Keratinocyte (primary cell): Measurements from ENCODE around the gene SLC38A3. TPM values are rescaled to one million over a fixed set of nuclear protein-coding genes. Genes with fewer than 3 reads are reported as not detected.

Experiments
- DNase-seq: peaks from one replicate; pipeline ENCODE4 v3.0.0-alpha.2; 2011; ENCODE audit warnings: low read depth, missing footprints, low spot score
- FAIRE-seq: peaks from 2 replicates; lab custom pipeline; 2011; peaks lifted over from hg19 to GRCh38; lab: Jason Lieb, UNC
- H2AFZ ChIP-seq: 2 replicates; pipeline ENCODE4 v1.6.0; 2012; ENCODE audit warnings: low read length, control low read depth, inconsistent platforms; ENCODE audit not compliant: control insufficient read depth
- H3K27ac ChIP-seq: 2 replicates; pipeline ENCODE4 v1.5.1; 2011; ENCODE audit warnings: low read length; ENCODE audit not compliant: control insufficient read depth, insufficient read depth
- H3K27me3 ChIP-seq: 3 replicates; pipeline ENCODE4 v1.6.0; 2011; ENCODE audit warnings: low read length; ENCODE audit not compliant: control insufficient read depth, insufficient read depth; ENCODE audit errors: extremely low read depth
- H3K36me3 ChIP-seq, 2 experiments: 2 replicates in 1 of 2; 3 replicates in 1 of 2; pipeline ENCODE4 v1.5.1; 2011; ENCODE audit warnings: low read length in 2 of 2, mild to moderate bottlenecking in 1 of 2; ENCODE audit not compliant: control insufficient read depth in 2 of 2, insufficient read depth in 2 of 2; ENCODE audit errors: extremely low read depth in 1 of 2
- H3K4me1 ChIP-seq: 3 replicates; pipeline ENCODE4 v1.5.1; 2011; ENCODE audit warnings: low read length; ENCODE audit not compliant: control insufficient read depth, insufficient read depth; ENCODE audit errors: extremely low read depth
- H3K4me2 ChIP-seq: 3 replicates; pipeline ENCODE4 v1.6.0; 2011; ENCODE audit warnings: low read depth, low read length; ENCODE audit not compliant: control insufficient read depth, insufficient read depth; ENCODE audit errors: extremely low read depth
- H3K4me3 ChIP-seq, 3 experiments: fragments of 200-600 bp in 1 of 3; sonication (generic) in 1 of 3; 2 replicates in 2 of 3; 3 replicates in 1 of 3; pipeline ENCODE4 v1.5.1; 2011 to 2016; ENCODE audit warnings: low read length in 3 of 3, mild to moderate bottlenecking in 3 of 3, control low read depth in 2 of 3, inconsistent platforms in 1 of 3, low read depth in 1 of 3, mixed read lengths in 1 of 3, mixed run types in 1 of 3, moderate library complexity in 1 of 3; ENCODE audit not compliant: control insufficient read depth in 2 of 3, insufficient read depth in 2 of 3; ENCODE audit errors: extremely low read depth in 1 of 3
- H3K79me2 ChIP-seq: 2 replicates; pipeline ENCODE4 v1.6.0; 2012; ENCODE audit warnings: low read length; ENCODE audit not compliant: control insufficient read depth, insufficient read depth
- H3K9ac ChIP-seq: 3 replicates; pipeline ENCODE4 v1.6.0; 2011; ENCODE audit warnings: low read length; ENCODE audit not compliant: control insufficient read depth, insufficient read depth; ENCODE audit errors: extremely low read depth
- H3K9me1 ChIP-seq: 3 replicates; pipeline ENCODE4 v1.6.0; 2011; ENCODE audit warnings: low read length; ENCODE audit not compliant: control insufficient read depth, insufficient read depth; ENCODE audit errors: extremely low read depth
- H3K9me3 ChIP-seq: 2 replicates; pipeline ENCODE4 v1.5.1; 2012; ENCODE audit warnings: low read depth, low read length; ENCODE audit not compliant: control insufficient read depth
- H4K20me1 ChIP-seq: 3 replicates; pipeline ENCODE4 v1.6.0; 2011; ENCODE audit warnings: low read length; ENCODE audit not compliant: control insufficient read depth, insufficient read depth; ENCODE audit errors: extremely low read depth
- CTCF ChIP-seq, 3 experiments: IDR thresholded peaks in 1 of 3; conservative IDR thresholded peaks in 1 of 3; optimal IDR thresholded peaks in 1 of 3; 2 replicates in 2 of 3; 3 replicates in 1 of 3; pipeline versions ENCODE3 to v1.5.1; 2011; ENCODE audit warnings: low read length in 3 of 3, mild to moderate bottlenecking in 3 of 3, moderate library complexity in 2 of 3, control low read depth in 1 of 3, inconsistent platforms in 1 of 3; ENCODE audit not compliant: insufficient read depth in 2 of 3; ENCODE audit errors: extremely low read depth in 1 of 3
- EZH2 ChIP-seq: IDR thresholded peaks from one replicate; pipeline ENCODE4 v1.6.1; 2012; ENCODE audit warnings: inconsistent platforms, mild to moderate bottlenecking, low read length, moderate library complexity
- dilution Hi-C: fragments of 300-500 bp; cut with MboI; formaldehyde crosslinking; loops from one replicate; pipeline ENCODE4 v1.7.0; 2020; ENCODE audit warnings: low sequenced_read_pairs; ENCODE audit not compliant: extremely low pct_ligation_motif_present
- polyA plus RNA-seq, 5 experiments: library from polyadenylated mRNA; depleted of rRNA in 3 of 5; stranded (reverse) in 3 of 5; stranded (forward) in 1 of 5; unstranded in 1 of 5; fragments of >200 nt; gene quantifications; 1 replicate in 1 of 5; 2 replicates in 3 of 5; 3 replicates in 1 of 5; pipeline versions ENCODE4 v1.2.1 to v1.2.3, GENCODE V29; 2011 to 2012; ENCODE audit warnings: missing spikeins in 2 of 5, low read depth in 1 of 5, low replicate concordance in 1 of 5

The SLC38A3 gene
- polyA plus RNA-seq, 1 donor (not counting 4 experiments of a cell fraction or from before 2014, with no cell fraction given) = not detected

- H3K27ac ChIP-seq = peak overlapping the region; percentile 81
- H3K9me3 ChIP-seq = no peaks in the 10 kb centered on the region
- H3K9ac ChIP-seq = peak overlapping the region; percentile 2
- peaks cover 62% of the 10 kb centered on the region for H3K4me1 ChIP-seq
- DNase-seq (no peak), FAIRE-seq (no peak)
- H3K4me3 ChIP-seq = no peak overlapping the region
- H2AFZ ChIP-seq = no peak overlapping the region
- peaks cover 3% of the 10 kb centered on the region for H3K9me1 ChIP-seq
- dilution Hi-C loops = no loop called here
- H3K79me2 ChIP-seq = peaks cover 65% of the 10 kb centered on the region
- no peaks in the 10 kb centered on the region for H3K27me3 ChIP-seq
- TF ChIP-seq CTCF (optimal IDR thresholded peaks at IDR 0.05 in 1 of 3, IDR thresholded peaks at IDR 0.05 in 1 of 3, conservative IDR thresholded peaks at IDR 0.05 in 1 of 3; ENCODE audit: extremely low read depth in 1 of 3, insufficient read depth in 2 of 3, low read length in 3 of 3) (no peak), EZH2 (no peak)
- peaks cover 11% of the 10 kb centered on the region for H4K20me1 ChIP-seq
- peaks cover 12 to 33% of the 10 kb centered on the region in 2 experiments for H3K36me3 ChIP-seq
- H3K4me2 ChIP-seq = no peak overlapping the region
These were observed 45.4 kb downstream of the SLC38A3 start for GRCh38 chr3:50250514-50250913.

- H3K4me1 ChIP-seq = peaks cover 57% of the 10 kb centered on the region
- H3K36me3 ChIP-seq = peaks cover 14 to 35% of the 10 kb centered on the region in 2 experiments
- peaks cover 3% of the 10 kb centered on the region for H3K9me1 ChIP-seq
- H3K27ac ChIP-seq = peak overlapping the region; percentile 81
- no peak overlapping the region for H3K4me3 ChIP-seq
- H4K20me1 ChIP-seq = peaks cover 11% of the 10 kb centered on the region
- FAIRE-seq (peak; percentile 100), DNase-seq (peak; percentile 97)
- H3K27me3 ChIP-seq = no peaks in the 10 kb centered on the region
- peak overlapping the region; percentile 43 for H3K4me2 ChIP-seq
- peak overlapping the region; percentile 55 for H3K9ac ChIP-seq
- dilution Hi-C loops = no loop called here
- no peak for TF ChIP-seq CTCF (optimal IDR thresholded peaks at IDR 0.05 in 1 of 3, IDR thresholded peaks at IDR 0.05 in 1 of 3, conservative IDR thresholded peaks at IDR 0.05 in 1 of 3; ENCODE audit: extremely low read depth in 1 of 3, insufficient read depth in 2 of 3, low read length in 3 of 3)
- no peak for TF ChIP-seq EZH2
- no peaks in the 10 kb centered on the region for H3K9me3 ChIP-seq
- no peak overlapping the region for H2AFZ ChIP-seq
- H3K79me2 ChIP-seq = peaks cover 60% of the 10 kb centered on the region
These were observed 46.1 kb downstream of the SLC38A3 start for GRCh38 chr3:50251220-50251619.
